Frontal cortex (tissue), 4 donors: Measurements from ENCODE around the gene PPP2R5B. TPM values are rescaled to one million over a fixed set of nuclear protein-coding genes. Genes with fewer than 3 reads are reported as not detected.

Experiments
- DNase-seq, 2 donors: peaks; one replicate each; pipeline ENCODE4 v3.0.0; 2012; ENCODE audit warnings: low spot score in 2 of 2
- FAIRE-seq: peaks from 2 replicates; lab custom pipeline; 2012; peaks lifted over from hg19 to GRCh38; lab: Jason Lieb, UNC
- total RNA-seq: library from RNA; depleted of rRNA; stranded (reverse); fragments of >200 nt; gene quantifications from one replicate; pipeline ENCODE4 v1.2.3, GENCODE V29; 2014
- donor health status: control.
- donor health status: control.
- donor health status: control.

The PPP2R5B gene
- total RNA-seq, 1 donor from 2014 or later, result 27.3 TPM

DNA sequence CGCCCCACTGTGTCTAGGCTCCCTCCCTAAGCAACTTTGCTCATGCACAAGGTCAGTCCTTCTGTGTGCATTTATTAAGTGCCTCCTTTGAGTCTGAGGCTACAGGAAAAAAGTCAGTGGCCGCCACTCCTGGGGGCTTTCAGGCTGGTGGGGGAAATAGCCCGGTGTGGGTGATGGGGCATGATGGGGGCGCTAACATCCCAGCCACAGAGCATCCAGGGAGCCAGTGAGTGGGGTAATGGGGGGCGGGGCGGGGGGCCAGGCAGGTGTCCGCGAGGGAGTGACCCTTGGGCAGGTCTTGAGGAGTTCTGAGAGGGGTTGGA lies 36.1 kb upstream of the PPP2R5B start:
- FAIRE-seq (no peak), DNase-seq (no peak)

DNA sequence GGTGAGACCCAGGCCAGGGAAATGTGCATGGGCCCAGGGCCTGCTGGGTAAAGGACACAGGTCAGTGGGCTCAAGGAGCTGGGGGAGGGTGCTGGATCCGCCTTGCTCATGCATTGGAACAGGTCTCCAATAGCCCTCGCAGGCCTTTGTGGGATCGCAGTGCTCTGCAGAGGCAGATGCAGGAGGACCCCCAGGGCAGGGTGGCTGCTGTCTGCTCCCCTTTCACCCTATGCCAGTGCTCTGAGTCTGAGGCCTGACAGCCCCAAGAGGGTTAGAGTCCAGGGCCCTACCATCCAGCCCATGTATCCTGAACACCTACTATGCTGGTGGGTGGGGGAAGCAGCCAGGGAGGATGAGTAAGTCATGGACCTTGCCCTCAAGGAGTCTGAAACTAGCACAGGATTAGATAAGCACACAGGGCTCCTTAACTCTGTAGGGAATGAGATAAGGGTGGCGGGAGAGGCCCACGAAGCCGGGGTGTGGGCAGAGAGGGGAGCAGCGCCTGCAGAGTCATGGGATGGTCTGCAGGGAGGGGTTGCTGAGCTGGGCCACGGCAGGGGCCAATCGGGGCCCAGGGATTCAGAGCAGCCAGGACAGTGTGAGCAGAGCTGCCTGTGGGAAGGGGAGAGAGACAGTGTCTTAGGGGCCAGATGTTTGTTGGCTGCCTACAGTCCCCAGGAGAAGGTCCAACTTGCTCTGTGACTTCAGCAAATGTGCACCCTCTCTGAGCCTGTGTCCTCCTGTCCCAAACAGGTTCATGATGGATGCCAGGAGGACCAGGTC lies 35.6 kb upstream of the PPP2R5B start:
- FAIRE-seq, result no peak
- DNase-seq, result no peak

DNA sequence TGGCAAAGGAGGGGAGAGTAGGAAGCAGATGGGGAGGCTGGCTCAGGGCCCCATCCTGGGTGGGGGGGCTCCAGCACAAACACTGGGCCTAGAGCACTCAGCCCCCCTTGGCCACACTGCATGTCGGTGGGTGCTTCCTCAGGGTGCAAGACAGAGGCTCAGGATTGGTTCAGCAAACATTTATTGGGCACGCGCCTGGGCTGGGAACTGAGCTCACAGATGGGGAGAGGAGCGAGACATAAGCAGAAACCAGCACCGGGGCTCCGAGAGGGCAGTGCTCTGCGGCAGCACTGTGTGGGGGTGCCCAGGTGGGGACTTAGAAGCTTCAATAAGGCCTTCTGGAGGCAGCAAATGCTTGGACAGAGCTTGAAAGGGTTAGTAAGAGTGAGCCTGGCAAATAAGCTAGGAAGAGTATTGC lies 34.0 kb upstream of the PPP2R5B start:
- no peak for FAIRE-seq
- no peak for DNase-seq

DNA sequence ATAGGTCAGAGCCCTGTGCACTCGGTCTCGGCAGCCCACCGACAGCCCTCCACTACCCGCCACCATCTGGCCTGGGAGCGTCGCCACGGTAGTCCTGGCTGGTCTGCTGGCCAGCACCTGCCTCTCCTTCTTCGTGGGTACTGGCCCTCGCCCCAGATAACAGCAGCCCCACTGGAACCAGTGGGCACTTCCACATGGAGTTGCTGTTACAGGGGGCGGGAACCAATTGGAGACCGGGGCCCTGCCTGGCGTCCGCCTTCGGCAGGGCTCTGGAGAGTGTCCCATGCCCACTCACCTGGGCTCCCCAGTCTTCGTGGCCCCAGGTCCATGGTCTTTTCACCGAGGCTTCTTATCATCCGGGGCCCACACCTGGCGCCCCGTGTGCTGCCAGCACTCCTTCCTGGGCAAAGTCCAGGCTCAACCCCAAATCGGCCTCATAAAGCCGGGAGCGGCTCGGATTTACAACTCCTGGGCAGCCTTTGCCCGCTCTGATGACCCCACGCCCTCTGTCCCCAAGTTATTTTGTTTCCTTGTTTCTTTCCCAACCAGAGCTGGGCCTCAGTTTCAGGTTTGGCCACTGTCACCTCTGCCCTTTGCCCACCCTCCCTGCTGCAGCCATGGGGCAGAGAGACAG lies 33.2 kb upstream of the PPP2R5B start:
- no peak for DNase-seq
- FAIRE-seq, result no peak

DNA sequence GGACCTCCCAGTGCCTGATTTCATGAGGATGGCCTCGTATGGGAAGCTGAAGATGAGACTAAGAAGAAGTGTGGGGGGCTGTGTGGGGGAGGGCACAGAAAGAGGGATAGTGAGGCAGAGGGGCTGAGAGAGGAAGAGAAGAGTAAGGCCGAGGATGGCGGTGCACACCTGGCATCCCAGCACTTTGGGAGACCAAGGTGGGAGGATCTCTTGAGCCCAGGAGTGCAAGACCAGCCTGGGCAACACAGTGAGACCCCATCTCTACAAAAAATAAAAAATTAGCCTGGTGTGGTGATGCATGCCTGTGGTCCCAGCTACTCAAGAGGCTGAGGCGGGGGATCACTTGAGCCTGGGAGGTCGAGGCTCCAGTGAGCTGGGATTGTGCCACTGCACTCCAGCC lies 32.6 kb upstream of the PPP2R5B start:
- FAIRE-seq (no peak), DNase-seq (no peak)

DNA sequence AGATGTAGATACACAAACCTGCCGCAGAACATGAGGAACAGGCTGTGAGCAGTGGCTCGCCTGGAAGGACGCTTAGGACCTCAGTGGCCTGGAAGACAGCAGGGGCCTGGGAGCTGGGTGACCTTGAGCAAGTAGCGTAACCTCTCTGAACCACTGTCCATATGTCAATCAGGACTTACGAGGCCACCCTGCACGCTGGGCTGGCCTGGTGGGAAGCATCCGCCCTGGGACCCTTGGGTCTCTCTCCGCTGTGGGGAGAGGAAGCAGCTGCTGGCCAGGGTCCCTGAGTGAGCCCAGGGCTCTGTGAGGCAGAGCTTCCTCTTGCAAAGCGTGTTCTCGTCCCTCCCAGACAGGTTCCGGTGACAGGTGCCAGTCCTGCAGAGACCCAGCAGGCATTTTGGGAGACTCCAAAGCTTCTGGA lies 32.1 kb upstream of the PPP2R5B start:
- no peak for DNase-seq
- no peak for FAIRE-seq

DNA sequence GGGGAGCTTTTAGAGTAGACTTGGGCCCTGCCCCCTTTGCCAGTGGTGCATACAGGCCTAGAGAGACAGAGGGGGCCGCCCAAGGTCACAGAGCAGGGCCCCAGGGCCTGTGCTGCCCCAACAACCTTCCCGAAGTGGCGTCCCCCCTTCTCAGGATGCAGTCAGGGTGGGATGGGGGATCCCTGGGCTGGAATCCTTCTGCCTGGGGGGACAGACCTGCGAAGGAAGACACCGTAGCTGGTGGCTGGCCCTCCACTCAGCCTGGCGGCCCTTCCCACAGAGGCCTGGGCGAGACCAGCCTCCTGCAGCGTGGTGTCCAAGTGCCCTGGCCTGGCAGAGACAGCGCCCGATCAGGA lies 31.7 kb upstream of the PPP2R5B start:
- FAIRE-seq (no peak), DNase-seq (no peak)

DNA sequence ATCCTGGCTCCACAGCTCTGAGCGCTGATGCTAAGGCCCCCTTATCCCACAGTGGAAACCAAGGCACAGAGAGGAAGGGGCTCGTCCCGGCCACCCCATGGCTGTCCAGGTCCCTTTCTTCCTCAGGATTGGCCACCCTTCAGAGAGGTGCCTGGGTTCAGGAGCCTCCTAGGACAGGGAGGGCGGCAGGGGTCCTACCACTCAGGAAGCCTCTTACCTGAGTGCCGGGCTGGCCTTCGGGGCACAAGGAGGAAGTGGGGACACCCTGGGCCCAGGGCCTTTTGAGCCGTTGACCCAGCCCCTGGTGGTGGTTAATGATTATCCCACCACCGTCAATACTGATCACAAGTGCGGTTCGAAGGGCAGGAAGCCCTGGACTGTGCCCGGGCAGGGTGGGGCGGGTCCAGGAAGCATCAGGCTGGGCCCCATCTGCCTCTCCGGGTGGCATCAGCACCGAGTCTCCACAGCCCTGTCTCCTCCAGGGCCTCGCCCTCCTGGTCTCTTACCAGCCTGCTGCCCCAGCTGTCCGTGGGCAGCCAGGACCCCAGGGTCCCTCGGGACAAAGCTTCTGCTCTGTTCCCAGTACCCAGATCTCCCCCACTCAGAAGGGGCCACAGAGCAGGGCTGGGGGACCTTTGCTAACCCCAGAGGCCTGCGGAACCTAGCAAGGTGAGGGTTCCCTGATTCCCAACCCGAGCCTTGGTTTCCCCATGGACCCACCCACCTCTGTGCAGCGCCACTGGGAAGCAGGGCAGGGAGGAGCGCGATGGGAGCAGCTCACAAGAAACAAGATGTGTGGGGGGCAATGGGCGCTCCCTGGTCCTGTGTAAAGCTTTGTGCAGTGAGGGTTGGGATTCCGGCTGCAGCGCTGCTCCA lies 31.1 kb upstream of the PPP2R5B start:
- no peak for DNase-seq
- no peak for FAIRE-seq

DNA sequence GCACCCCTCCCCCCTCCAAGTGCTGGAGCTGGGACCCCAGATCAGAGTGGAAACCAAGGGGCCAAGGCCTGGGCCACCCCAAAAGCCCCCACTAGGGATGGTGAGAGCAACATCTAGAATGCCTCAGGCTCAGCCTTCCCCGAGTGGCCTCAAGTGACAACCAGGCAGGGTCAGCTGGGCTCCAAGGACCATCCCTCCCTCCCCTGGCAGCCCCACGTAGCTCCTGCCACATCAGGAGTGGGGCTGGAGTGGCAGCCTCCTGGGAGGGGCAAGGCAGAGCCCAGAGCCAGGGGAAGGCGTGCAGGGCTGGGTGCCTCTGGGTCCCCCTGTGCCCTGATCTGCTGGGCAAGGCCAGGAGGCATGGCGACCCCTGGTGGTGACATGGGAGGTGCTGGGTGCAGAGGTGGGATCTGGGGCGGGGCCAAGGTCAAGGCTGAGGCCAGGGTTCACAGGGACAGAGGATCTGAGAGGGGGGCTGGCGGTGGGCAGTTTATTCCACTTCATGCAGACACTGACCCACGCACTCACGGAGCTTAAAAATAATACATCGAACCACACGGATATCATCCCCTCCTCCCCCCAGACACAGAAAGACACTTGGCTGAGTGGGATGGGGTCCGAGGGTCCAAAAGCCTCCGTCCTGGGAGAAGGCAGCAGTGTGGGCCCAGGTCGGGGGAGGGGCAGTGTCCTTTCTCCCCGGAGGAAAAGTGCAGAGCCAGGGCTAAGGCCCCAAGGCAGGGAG lies 30.2 kb upstream of the PPP2R5B start:
- no peak for FAIRE-seq
- peak; percentile 76 to 85 for DNase-seq

DNA sequence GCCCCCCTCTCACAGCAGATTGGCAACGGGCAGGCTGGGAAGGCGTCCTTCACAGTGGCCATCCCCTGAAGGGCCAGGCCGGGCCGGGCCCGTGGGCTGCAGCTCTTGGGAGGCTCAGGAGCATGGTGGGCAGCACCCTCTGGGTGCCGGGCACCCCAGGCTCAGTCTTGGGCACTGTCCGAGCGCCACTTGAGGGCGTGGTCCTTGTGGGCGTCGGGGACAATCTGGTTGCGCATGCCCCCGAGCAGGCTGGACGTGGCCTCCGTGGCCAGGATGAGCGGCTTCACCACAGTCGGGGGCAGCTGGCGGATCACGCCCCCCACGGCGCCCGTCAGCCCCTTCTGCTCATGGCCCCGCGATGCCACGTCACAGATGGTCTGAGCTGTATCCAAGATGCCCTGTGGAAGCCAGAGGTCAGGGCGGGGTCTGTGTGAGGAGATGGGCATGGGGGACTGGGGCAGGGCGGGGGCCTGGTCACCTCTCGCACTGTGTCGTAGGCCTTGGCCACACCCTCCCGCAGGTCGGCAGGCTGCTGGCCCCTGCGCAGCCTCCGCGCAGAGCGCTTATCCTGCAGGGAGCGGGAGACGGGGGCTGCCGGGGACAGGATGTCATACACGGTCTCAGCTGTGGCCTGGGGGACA lies 29.6 kb upstream of the PPP2R5B start:
- DNase-seq, result no peak
- FAIRE-seq, result no peak

DNA sequence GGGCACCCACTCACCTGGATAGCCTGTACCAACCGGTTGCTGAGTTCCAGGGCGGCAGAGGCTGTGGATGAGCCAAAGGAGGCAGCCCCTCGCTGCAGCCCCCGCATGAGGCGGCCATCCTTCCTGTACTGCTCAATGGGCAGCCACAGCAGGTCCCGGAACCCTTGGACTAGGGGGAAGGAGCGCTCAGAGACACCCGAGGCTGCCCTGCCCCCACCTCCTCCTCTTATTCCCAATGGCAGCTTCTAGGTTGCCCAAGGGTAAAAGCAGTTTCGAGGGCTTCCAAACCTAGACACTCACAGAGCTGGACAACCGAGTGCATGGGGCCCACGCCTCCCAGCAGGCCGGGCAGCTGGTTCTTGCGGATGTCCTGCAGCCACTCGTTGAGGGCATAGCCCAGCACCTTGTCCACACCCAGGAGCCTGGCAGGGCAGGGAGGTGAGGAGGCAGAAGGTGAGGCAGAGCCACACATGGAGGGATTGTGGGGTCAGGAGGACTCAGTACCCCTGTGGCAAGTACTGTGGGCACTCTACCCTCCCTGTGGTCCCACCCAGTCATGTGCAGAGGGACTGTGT lies 28.0 kb upstream of the PPP2R5B start:
- FAIRE-seq (no peak), DNase-seq (no peak)

DNA sequence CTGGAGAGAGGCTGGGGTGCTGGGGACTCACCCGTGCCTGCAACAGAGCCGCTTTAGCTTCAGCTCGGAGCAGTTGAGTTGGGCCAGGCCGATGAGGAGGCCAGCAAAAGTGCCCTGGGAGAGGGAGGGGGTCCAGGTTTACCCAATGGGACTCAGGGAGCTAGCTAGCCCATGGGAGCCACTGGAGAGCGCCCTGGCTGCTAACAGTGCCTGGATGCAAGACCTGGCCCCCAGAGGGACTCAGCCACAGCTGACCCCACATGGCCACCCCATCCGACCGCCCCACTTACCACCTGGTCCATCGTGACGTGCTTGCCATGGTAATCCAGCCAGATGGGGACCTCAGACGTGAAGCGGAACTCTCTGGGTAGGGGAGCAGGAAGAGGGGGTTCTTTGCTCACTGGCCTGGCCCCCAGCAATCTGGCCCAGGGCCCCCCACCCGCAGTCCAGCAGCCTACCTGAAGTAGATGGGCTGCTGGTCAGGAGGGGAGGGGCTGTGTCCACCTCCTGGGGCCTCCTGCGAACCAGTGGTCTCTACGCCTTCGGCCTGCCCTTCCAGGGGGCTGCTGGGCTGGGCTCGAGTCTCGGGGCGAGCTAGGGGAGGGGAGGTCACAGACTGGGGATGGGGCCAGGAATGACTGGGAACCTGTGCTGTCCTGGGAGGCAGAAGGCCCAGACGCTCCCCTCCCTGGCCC lies 27.0 kb upstream of the PPP2R5B start:
- FAIRE-seq (no peak), DNase-seq (no peak)

DNA sequence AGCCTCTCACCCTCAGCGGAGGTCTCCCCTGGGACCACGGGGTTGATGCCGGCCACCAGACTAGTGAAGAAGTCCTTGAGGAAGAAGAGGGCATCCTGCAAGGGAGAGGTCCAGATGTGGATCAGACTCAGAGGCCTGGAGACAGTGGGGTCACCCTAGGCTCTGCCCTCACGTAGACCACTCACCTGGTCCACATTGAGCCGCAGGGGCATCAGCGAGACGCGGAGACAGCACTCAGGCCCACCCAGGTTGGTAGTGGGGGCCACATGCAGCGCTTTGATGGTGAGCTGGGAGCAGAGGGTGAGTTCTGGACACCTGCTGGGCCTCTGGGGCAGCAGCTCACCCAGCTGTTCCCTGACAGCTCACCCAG lies 26.4 kb upstream of the PPP2R5B start:
- FAIRE-seq, result no peak

DNA sequence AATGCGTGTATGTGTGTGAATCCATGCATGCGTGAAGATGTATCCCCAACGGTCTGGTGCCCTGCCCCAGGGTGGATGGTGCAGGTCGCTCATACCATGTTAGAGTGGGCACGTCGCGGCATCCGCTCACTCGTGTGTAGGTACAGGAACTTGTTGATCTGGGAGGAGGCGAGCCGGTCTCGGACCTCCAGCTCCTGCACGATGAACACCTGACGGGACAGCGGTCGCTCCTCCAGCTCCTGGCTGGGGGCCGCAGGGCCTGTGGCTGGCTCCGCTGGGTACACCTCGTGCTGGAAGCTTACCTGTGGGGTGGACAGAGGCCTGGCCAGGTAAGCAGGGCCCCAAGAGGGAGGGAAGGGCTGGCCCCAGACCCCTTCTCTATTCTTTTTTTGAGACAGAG lies 25.9 kb upstream of the PPP2R5B start:
- DNase-seq (no peak), FAIRE-seq (no peak)

More for the DNA sequence above, 26.4 kb upstream of the PPP2R5B start:
- DNase-seq, result no peak

DNA sequence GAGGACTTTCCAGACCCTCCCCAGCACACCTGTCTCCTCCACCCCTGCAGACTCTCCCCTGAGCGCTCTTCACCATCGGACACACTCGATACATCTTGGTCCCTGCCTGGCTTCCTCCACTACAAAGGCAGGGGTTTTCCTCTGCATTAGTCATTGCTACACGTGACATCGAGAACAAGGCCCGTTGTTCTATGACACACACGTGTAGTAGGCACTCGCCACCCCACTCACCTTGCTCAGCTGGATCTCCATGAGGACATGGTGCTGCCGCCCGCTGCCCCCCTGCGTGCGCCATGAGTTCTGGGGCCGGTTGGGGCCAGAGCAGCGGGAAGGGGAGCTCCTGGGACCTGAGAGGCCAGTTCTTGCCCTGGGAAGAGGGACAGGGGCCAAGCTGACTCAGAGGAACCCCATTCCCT lies 24.2 kb upstream of the PPP2R5B start:
- no peak for DNase-seq
- no peak for FAIRE-seq

DNA sequence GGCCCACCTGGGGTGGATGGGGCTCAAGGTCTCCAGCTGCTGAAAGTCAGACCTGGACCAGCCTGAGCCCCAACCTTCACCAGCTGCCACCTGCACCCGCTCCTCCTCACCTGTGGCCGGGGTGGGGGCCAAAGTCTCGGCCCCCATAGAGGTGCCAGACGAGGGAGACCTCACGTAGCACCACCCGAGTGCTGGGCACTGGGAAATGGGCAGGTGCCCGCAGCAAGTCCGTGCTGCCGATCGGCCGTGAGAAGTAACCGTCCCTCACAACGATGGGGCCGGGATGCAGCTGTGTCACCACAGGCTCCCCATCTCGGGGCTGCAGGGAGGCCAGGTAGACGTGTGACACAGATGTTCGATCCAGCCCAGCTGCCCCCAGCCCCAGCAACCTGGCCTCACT lies 23.7 kb upstream of the PPP2R5B start:
- DNase-seq (no peak), FAIRE-seq (no peak)

DNA sequence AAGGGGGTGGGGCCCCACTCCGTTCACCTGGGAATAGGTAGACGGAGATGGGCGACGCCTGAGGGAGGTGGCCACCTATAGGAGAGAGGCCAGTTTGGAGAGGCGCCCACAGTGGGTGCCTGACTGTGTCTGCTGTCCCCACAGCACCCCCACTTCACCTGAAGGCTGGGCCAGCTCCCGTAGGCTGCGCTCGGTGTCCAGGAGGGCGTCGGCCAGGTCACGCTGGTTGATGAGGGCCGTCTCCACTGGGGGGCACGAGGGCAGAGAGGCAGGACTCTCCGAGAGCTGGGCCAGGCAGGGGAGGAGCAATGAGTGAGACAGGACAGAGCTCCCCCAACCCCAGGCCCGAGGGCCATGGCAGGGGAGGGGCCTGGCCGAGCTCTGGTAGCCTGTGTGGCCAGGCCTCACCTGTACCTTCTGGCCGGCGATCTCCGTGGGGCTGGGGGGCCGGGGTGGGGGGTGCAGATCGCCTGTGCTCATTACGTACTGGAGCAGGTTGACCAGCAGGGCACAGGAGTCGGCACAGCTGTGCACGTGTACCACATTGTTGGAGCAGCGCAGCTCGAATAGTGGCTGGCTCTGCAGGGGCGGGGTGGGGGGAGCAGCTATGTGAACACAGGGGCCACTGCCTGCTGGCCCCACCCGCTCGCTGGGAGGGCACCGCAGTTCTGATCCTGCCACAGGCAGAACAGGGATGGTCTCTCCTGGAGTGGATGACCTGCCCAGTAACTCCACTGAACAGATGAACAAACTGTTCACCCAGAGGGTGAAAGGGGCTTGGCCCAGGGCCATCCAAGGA lies 22.2 kb upstream of the PPP2R5B start:
- FAIRE-seq (no peak), DNase-seq (no peak)

DNA sequence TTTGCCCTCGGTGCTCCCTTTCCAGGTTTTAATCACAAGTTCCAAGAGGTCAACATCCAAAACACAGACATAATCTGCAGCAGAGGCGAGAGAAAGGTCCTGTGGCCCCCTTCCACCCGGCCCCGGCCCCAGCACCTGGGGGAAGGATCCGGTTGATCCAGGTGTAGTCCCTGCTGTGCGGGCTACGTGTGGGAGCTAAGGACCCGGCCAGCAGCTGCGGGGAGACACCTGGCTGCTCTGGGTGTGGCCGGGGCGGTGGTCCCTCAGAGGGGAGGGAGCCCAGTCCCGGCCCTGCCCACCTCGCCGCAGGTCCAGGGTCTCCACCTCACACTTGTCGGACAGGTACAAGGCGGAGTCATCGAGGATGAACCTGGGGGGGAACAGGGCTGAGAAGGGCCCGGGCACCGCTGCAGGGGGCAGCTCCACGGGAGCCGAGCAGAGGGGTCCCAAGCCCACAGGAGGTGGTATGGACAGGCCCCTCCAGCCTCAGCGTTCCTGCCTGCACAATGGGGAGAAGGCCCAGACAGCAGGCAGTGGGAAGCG lies 21.1 kb upstream of the PPP2R5B start:
- DNase-seq (no peak), FAIRE-seq (no peak)
